Progenitor cell of endocrine pancreas (in vitro differentiated cells): ENCODE data around the gene TBCD. TPM values are rescaled to one million over a fixed set of nuclear protein-coding genes. Genes with fewer than 3 reads are reported as not detected.

ENCODE experiments used
- total RNA-seq: library from RNA; stranded (reverse); gene quantifications from 2 replicates; pipeline ENCODE4 v1.2.1, GENCODE V29; 2021

Gene TBCD
- total RNA-seq, 1 donor from 2014 or later, result 95.6 TPM

Other genes starting within 250 kb of the TBCD start
- gene FOXK2, start 232.3 kb upstream of the TBCD start, total RNA-seq, result 71.8 and 76.6 TPM in 2 replicates
- 75.8 and 77.6 TPM in 2 replicates for gene WDR45B, start 103.6 kb upstream of the TBCD start, total RNA-seq
- 13.3 and 14.3 TPM in 2 replicates for gene RAB40B, start 53.4 kb upstream of the TBCD start, total RNA-seq
- 31.8 and 34.2 TPM in 2 replicates for gene FN3KRP, start 35.4 kb upstream of the TBCD start, total RNA-seq
- gene FN3K, start 16.4 kb upstream of the TBCD start, total RNA-seq, result 40.4 and 40.6 TPM in 2 replicates
- 0.07 and 0.11 TPM in 2 replicates for gene ZNF750, start 88.0 kb downstream of the TBCD start, total RNA-seq